PFSK-1 (cell line): ENCODE results near the gene HYKK. TPM values are rescaled to one million over a fixed set of nuclear protein-coding genes. Genes with fewer than 3 reads are reported as not detected.

ENCODE experiments used
- FOXP2 ChIP-seq: optimal IDR thresholded peaks from 2 replicates; pipeline ENCODE3; 2011; ENCODE audit warnings: borderline replicate concordance, control low read depth, inconsistent platforms; ENCODE audit not compliant: insufficient read depth; ENCODE audit errors: extremely low read length, extremely low read depth
- POLR2AphosphoS5 ChIP-seq: IDR thresholded peaks from 2 replicates; pipeline ENCODE4 v1.6.1; 2012; ENCODE audit warnings: low read depth, mild to moderate bottlenecking, control low read depth, low read length, moderate library complexity
- REST ChIP-seq, 2 experiments: IDR thresholded peaks; 2 replicates each; pipeline versions ENCODE4 v1.6.1 to v1.8.0; 2011 to 2012; ENCODE audit warnings: low read depth in 2 of 2, low read length in 2 of 2, control low read depth in 1 of 2, inconsistent platforms in 1 of 2, mild to moderate bottlenecking in 1 of 2, moderate library complexity in 1 of 2; ENCODE audit not compliant: insufficient read depth in 1 of 2
- SIN3A ChIP-seq: IDR thresholded peaks from 2 replicates; pipeline ENCODE4 v1.6.1; 2012; ENCODE audit warnings: mild to moderate bottlenecking, low read length, moderate library complexity, borderline replicate concordance; ENCODE audit not compliant: insufficient read depth
- TAF1 ChIP-seq: IDR thresholded peaks from 2 replicates; pipeline ENCODE4 v1.6.1; 2012; ENCODE audit warnings: low read length, control low read depth, borderline replicate concordance; ENCODE audit not compliant: insufficient read depth
- polyA plus RNA-seq: library from polyadenylated mRNA; unstranded; fragments of >200 nt; gene quantifications from one replicate; pipeline ENCODE4 v1.2.1, GENCODE V29; 2012; ENCODE audit warnings: low read depth, missing spikeins; ENCODE audit not compliant: insufficient read length

Gene HYKK
- polyA plus RNA-seq, result 3.1 TPM

DNA sequence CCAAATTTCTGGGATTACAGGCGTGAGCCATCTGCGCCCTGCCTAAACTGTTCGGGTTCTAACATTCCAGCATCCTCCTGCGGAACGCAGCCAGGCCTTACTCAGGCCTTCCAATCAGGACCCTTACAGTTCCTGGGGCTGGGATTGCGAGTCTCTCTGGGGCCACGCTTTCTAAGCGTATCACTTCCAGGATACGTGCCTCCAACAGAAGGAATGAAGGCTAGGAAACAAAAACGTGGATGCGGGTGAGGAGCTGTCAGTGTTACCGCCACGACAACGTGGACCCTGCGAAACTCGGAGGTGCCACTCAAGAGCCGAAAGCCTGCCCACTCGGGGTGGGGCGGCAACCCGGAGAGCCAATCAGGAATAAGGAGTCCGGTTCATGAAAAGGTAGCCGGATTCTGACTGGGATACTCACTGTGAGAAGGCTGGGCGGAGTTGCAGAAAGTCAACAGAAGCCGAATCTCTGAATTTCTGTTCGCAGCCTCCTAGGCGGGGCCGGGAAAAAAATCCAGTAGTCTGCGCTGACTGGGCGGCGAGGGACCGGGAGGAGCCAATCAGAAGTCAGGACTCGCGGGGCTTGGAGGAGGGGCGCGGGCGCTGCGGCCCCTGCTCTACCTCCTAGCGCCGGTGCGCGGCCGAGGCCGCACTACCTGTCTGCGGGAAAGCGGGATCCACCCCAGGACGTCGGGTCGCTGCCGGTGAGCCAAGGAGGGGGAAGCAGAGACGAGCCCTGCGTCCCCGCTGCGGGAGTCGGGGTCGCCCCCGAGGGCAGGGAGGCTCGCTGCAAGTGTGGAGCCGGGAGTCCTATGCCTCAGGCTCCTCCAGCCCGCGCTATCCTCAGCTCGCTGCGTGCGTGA lies at the start of gene HYKK:
Gene HYKK (plus strand): TSS at position 607 of the 860 bp plus-strand sequence. CDS start 5,512 bp downstream, outside the sequence.
- peak; percentile 62 for TF ChIP-seq POLR2AphosphoS5
- TF ChIP-seq SIN3A, result peak; percentile 62; the same call in 1 of the 2 replicates
- TF ChIP-seq FOXP2, result peak; percentile 37
- TF ChIP-seq REST (IDR thresholded peaks at IDR 0.05; ENCODE audit: insufficient read depth in 1 of 2, low read depth in 2 of 2, low read length in 2 of 2), result no peak
- TF ChIP-seq TAF1, result no peak

DNA sequence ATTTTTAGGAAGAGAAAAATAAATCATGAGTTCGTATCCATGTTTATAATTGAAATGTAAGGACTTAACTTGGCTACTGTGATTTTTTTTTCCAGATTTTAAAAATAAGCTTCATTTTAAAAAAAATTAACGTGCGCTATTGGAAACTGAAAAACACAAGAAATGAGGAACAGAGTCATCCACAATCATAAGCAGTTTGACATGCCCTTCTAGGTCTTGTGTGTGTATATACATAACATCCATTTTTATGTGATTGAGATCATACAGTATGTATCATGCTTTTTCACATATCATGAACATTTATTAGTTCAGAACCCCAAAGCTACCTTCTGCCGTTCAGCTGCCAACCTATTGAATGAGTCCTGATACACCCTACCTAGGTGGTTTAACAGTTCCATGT lies 46.6 kb upstream of the HYKK start:
- TF ChIP-seq FOXP2 (no peak), TAF1 (no peak), SIN3A (no peak), REST (IDR thresholded peaks at IDR 0.05; ENCODE audit: insufficient read depth in 1 of 2, low read depth in 2 of 2, low read length in 2 of 2) (no peak), POLR2AphosphoS5 (no peak)

- TF ChIP-seq REST (IDR thresholded peaks at IDR 0.05; ENCODE audit: insufficient read depth in 1 of 2, low read depth in 2 of 2, low read length in 2 of 2) (no peak), SIN3A (no peak), FOXP2 (no peak), TAF1 (no peak), POLR2AphosphoS5 (no peak)
Observed at GRCh38 chr15:78461171-78461888, 46.0 kb upstream of the HYKK start.

DNA sequence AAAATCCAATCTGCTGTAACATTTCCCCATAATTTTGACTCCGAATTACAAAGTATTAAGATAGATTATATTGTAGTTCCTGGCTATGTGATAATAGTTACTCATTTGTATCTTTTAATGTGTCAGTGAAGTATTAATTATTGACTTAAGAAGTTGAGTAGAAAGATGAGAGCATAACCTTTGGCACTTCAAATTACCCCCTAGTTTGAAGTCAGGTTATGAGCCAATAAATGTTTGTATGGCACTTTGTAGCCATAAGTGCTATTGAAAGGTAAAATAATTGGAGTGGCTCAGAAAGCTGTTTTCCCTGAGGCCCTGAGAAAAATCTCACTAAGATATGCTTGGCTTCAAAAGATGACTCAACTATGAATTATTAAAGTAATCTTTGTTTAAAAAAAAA lies 38.3 kb upstream of the HYKK start:
- TF ChIP-seq TAF1 (no peak), FOXP2 (no peak), SIN3A (no peak), POLR2AphosphoS5 (no peak), REST (IDR thresholded peaks at IDR 0.05; ENCODE audit: insufficient read depth in 1 of 2, low read depth in 2 of 2, low read length in 2 of 2) (no peak)
